H1 (cell line): ENCODE data around the gene RNF123. TPM values are rescaled to one million over a fixed set of nuclear protein-coding genes. Genes with fewer than 3 reads are reported as not detected.
A peak's percentile ranks its signal among the peaks of the same experiment; 100 is the strongest.

Experiments used
- CTCF ChIA-PET: fragments of 300-600 bp; sonication (Branson Sonifier 250); formaldehyde crosslinking; loops from one replicate; lab custom pipeline; 2021; ENCODE audit not compliant: partially characterized antibody; lab: Charles Lee
- POLR2A ChIA-PET: fragments of 300-600 bp; sonication (Branson Sonifier 250); formaldehyde crosslinking; loops from one replicate; lab custom pipeline; 2021; ENCODE audit warnings: inconsistent platforms; ENCODE audit not compliant: partially characterized antibody; lab: Charles Lee
- DNase-seq, 2 experiments: peaks; one replicate each; pipeline versions ENCODE4 v3.0.0 to v3.0.0-alpha.2; 2010 to 2022; ENCODE audit warnings: low spot score in 2 of 2, low read depth in 1 of 2, mixed read lengths in 1 of 2
- FAIRE-seq: peaks from 2 replicates; lab custom pipeline; 2011; peaks lifted over from hg19 to GRCh38; lab: Jason Lieb, UNC
- H2AFZ ChIP-seq: 2 replicates; pipeline ENCODE4 v1.8.1; 2012; ENCODE audit warnings: low read length, inconsistent platforms
- H2AK5ac ChIP-seq: 2 replicates; pipeline ENCODE4 v1.6.1; 2013; ENCODE audit warnings: low read depth, low read length
- H2BK120ac ChIP-seq: replicated peaks from 2 replicates; pipeline ENCODE3; 2013; ENCODE audit warnings: low read depth, low read length, inconsistent platforms
- H2BK12ac ChIP-seq: 2 replicates; pipeline ENCODE4 v1.6.1; 2013; ENCODE audit warnings: low read depth, low read length
- H2BK15ac ChIP-seq: 2 replicates; pipeline ENCODE4 v1.6.1; 2013; ENCODE audit warnings: low read length
- H2BK20ac ChIP-seq: 2 replicates; pipeline ENCODE4 v1.6.1; 2013; ENCODE audit warnings: low read length
- H2BK5ac ChIP-seq: 2 replicates; pipeline ENCODE4 v1.6.1; 2013; ENCODE audit warnings: low read depth, low read length
- H3K14ac ChIP-seq: 2 replicates; pipeline ENCODE4 v1.6.1; 2013; ENCODE audit warnings: inconsistent platforms; ENCODE audit not compliant: insufficient read length
- H3K18ac ChIP-seq: 2 replicates; pipeline ENCODE4 v1.6.1; 2013; ENCODE audit warnings: low read length; ENCODE audit errors: extremely low read depth
- H3K23ac ChIP-seq: 2 replicates; pipeline ENCODE4 v1.6.1; 2013; ENCODE audit warnings: inconsistent platforms; ENCODE audit not compliant: insufficient read length
- H3K23me2 ChIP-seq: 2 replicates; pipeline ENCODE4 v1.6.1; 2013; ENCODE audit warnings: low read depth, low read length
- H3K27ac ChIP-seq: 2 replicates; pipeline ENCODE4 v1.6.1; 2011; ENCODE audit warnings: low read depth, low read length, inconsistent platforms
- H3K27me3 ChIP-seq, 4 experiments: replicated peaks in 1 of 4; 1 replicate in 1 of 4; 2 replicates in 3 of 4; pipeline versions ENCODE4 v1.6.1 to v1.8.1; 2011 to 2013; ENCODE audit warnings: low read length in 3 of 4, mild to moderate bottlenecking in 3 of 4, inconsistent platforms in 2 of 4, mixed read lengths in 2 of 4, moderate library complexity in 1 of 4; ENCODE audit not compliant: control insufficient read depth in 3 of 4, insufficient read depth in 3 of 4; ENCODE audit errors: extremely low read depth in 1 of 4
- H3K36me3 ChIP-seq, 4 experiments: 2 replicates each; pipeline versions ENCODE4 v1.6.1 to v1.8.1; 2011 to 2013; ENCODE audit warnings: mild to moderate bottlenecking in 4 of 4, low read length in 3 of 4, moderate library complexity in 2 of 4, control low read depth in 1 of 4, inconsistent platforms in 1 of 4; ENCODE audit not compliant: insufficient read depth in 4 of 4, control insufficient read depth in 2 of 4
- H3K4ac ChIP-seq: replicated peaks from 2 replicates; pipeline ENCODE3; 2013; ENCODE audit warnings: low read length, low read depth, mixed read lengths, inconsistent platforms; ENCODE audit not compliant: insufficient read length
- H3K4me1 ChIP-seq, 4 experiments: replicated peaks in 1 of 4; 1 replicate in 1 of 4; 2 replicates in 3 of 4; pipeline versions ENCODE4 v1.6.1 to v1.8.1; 2011 to 2013; ENCODE audit warnings: low read length in 3 of 4, inconsistent platforms in 2 of 4, mixed read lengths in 1 of 4; ENCODE audit not compliant: insufficient read depth in 4 of 4, control insufficient read depth in 3 of 4
- H3K4me2 ChIP-seq, 2 experiments: 2 replicates each; pipeline versions ENCODE4 v1.6.1 to v1.8.1; 2011 to 2013; ENCODE audit warnings: low read depth in 2 of 2, low read length in 2 of 2, control low read depth in 1 of 2, inconsistent platforms in 1 of 2, mild to moderate bottlenecking in 1 of 2; ENCODE audit not compliant: insufficient read depth in 1 of 2
- H3K4me3 ChIP-seq, 4 experiments: fragments of 200-600, 300-600 bp in 1 of 4; sonication (generic), shearing (Covaris generic), sonication (Bioruptor Twin) in 1 of 4; 2 replicates each; pipeline versions ENCODE4 v1.5.1 to v1.8.1; 2011 to 2016; ENCODE audit warnings: low read length in 4 of 4, low read depth in 3 of 4, control low read depth in 2 of 4, inconsistent platforms in 2 of 4, mild to moderate bottlenecking in 2 of 4, mixed read lengths in 1 of 4, moderate library complexity in 1 of 4; ENCODE audit not compliant: insufficient read depth in 2 of 4; ENCODE audit errors: extremely low read depth in 1 of 4
- H3K56ac ChIP-seq: replicated peaks from 2 replicates; pipeline ENCODE3; 2013; ENCODE audit warnings: low read depth, mild to moderate bottlenecking, mixed read lengths, low read length, inconsistent platforms; ENCODE audit not compliant: insufficient read length
- H3K79me1 ChIP-seq: 2 replicates; pipeline ENCODE4 v1.6.1; 2013; ENCODE audit warnings: low read depth, low read length, control low read depth
- H3K79me2 ChIP-seq, 2 experiments: 2 replicates each; pipeline versions ENCODE4 v1.6.1 to v1.8.1; 2012 to 2013; ENCODE audit warnings: low read length in 2 of 2, mild to moderate bottlenecking in 2 of 2, inconsistent platforms in 1 of 2; ENCODE audit not compliant: insufficient read depth in 2 of 2, control insufficient read depth in 1 of 2
- H3K9ac ChIP-seq, 4 experiments: replicated peaks in 1 of 4; 1 replicate in 1 of 4; 2 replicates in 3 of 4; pipeline versions ENCODE4 v1.6.1 to v1.8.1; 2011 to 2013; ENCODE audit warnings: low read depth in 3 of 4, low read length in 3 of 4, control low read depth in 2 of 4, mild to moderate bottlenecking in 2 of 4, moderate library complexity in 2 of 4, inconsistent platforms in 1 of 4; ENCODE audit errors: extremely low read depth in 1 of 4
- H3K9me3 ChIP-seq, 2 experiments: 2 replicates each; pipeline versions ENCODE4 v1.6.1 to v1.8.1; 2012 to 2013; ENCODE audit warnings: mild to moderate bottlenecking in 2 of 2, moderate library complexity in 2 of 2, control low read depth in 1 of 2, inconsistent platforms in 1 of 2, low read depth in 1 of 2, low read length in 1 of 2, mixed read lengths in 1 of 2; ENCODE audit not compliant: insufficient read depth in 2 of 2
- H4K20me1 ChIP-seq, 2 experiments: replicated peaks in 1 of 2; 2 replicates each; pipeline versions ENCODE3 to v1.8.1; 2011 to 2013; ENCODE audit warnings: inconsistent platforms in 2 of 2, low read length in 2 of 2, mild to moderate bottlenecking in 1 of 2; ENCODE audit not compliant: insufficient read depth in 2 of 2, control insufficient read depth in 1 of 2
- H4K5ac ChIP-seq: 2 replicates; pipeline ENCODE4 v1.6.1; 2013; ENCODE audit warnings: low read length, low read depth, mixed read lengths, inconsistent platforms; ENCODE audit not compliant: insufficient read length
- H4K8ac ChIP-seq: 2 replicates; pipeline ENCODE4 v1.8.0; 2013; ENCODE audit warnings: mild to moderate bottlenecking, moderate library complexity, low read length, inconsistent platforms; ENCODE audit not compliant: insufficient read depth; ENCODE audit errors: extremely low read depth
- H4K91ac ChIP-seq: replicated peaks from 2 replicates; pipeline ENCODE3; 2013; ENCODE audit warnings: low read length, mixed read lengths, inconsistent platforms; ENCODE audit not compliant: insufficient read length
- TEAD4 ChIP-seq: IDR thresholded peaks from 2 replicates; pipeline ENCODE4 v1.6.1; 2012; ENCODE audit warnings: low read depth, low read length, inconsistent platforms, mixed read lengths
- WGBS, 2 experiments: shearing (Covaris generic) in 1 of 2; methylation state at CpG; one replicate each; pipeline versions ENCODE4 v1.1.6 to v1.1.7; 2013 to 2015; ENCODE audit warnings: low lambda C conversion rate in 2 of 2, mixed read lengths in 2 of 2, inconsistent platforms in 1 of 2, low coverage in 1 of 2, missing lambda C conversion rate in 1 of 2; ENCODE audit not compliant: insufficient replicate concordance in 2 of 2, insufficient coverage in 1 of 2, insufficient read length in 1 of 2; ENCODE audit errors: extremely low coverage in 1 of 2, missing lambda C conversion rate in 1 of 2; 5-methylcytosine and 5-hydroxymethylcytosine counted together
- polyA plus RNA-seq, 7 experiments: library from polyadenylated mRNA; depleted of rRNA in 3 of 7; stranded (reverse) in 5 of 7; unstranded in 2 of 7; fragments of >200 nt in 5 of 7; fragments of 200-250 nt in 2 of 7; gene quantifications; 1 replicate in 5 of 7; 2 replicates in 1 of 7; 4 replicates in 1 of 7; pipeline versions ENCODE4 v1.2.1 to v1.2.3, GENCODE V29; 2011 to 2013; ENCODE audit warnings: missing spikeins in 2 of 7, mixed read lengths in 2 of 7
- total RNA-seq: library from RNA; stranded (reverse); fragmentation: NEBNext Ultra II Directional; extraction: Animal tissue kit (Norgen Biotek cat#: 25700); gene quantifications from 2 replicates; pipeline ENCODE4 v1.2.1, GENCODE V29; 2021

RNF123 gene
- total and polyA plus RNA-seq, 2 of the 8 experiments (the other 6 are each of a cell fraction or from before 2014, with no cell fraction given), result 30.5 to 57.7 TPM

DNA sequence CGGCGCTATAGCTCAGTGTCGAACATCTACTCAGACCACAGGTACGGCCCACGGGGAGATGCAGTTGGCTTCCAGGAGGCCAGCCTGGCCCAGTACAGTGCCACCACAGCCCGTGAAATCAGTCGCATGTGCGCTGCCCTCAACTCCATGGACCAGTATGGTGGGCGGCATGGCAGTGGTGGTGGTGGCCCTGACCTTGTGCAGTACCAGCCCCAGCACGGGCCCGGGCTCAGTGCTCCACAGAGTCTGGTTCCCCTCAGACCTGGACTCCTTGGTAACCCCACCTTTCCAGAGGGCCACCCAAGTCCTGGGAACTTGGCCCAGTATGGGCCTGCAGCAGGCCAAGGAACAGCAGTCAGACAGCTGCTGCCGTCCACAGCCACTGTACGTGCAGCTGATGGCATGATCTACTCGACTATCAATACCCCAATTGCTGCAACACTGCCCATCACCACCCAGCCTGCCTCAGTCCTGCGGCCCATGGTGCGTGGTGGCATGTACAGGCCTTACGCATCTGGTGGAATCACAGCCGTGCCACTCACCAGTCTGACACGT is 33.5 kb upstream of the RNF123 start:
- Histone ChIP-seq H3K9ac (no peak overlapping the region), H2BK15ac (no peak overlapping the region), H4K91ac (no peak overlapping the region), H3K56ac (no peak overlapping the region), H2AFZ (no peak overlapping the region), H3K4me3 (no peak overlapping the region), H3K79me2 (no peaks in the 10 kb centered on the region), H2BK12ac (no peak overlapping the region), H3K79me1 (no peaks in the 10 kb centered on the region; the same call in 1 of the 2 replicates), H2AK5ac (no peak overlapping the region), H3K9me3 (no peaks in the 10 kb centered on the region), H4K20me1 (no peaks in the 10 kb centered on the region), H4K5ac (no peak overlapping the region), H3K27ac (no peak overlapping the region), H3K14ac (no peak overlapping the region), H2BK120ac (no peak overlapping the region), H3K4ac (no peak overlapping the region), H4K8ac (peak overlapping the region; percentile 22; the same call in 1 of the 2 replicates), H3K36me3 (no peaks in the 10 kb centered on the region), H2BK5ac (no peak overlapping the region), H3K23ac (no peak overlapping the region), H2BK20ac (no peak overlapping the region), H3K4me1 (no peaks in the 10 kb centered on the region), H3K23me2 (no peaks in the 10 kb centered on the region), H3K27me3 (no peaks in the 10 kb centered on the region), H3K18ac (no peak overlapping the region), H3K4me2 (no peak overlapping the region)
- FAIRE-seq (no peak), DNase-seq (no peak)
- POLR2A ChIA-PET, result no interaction called here
- no peak for TF ChIP-seq TEAD4
- 95% methylated on average over 19 of the region's 19 CpGs; no CpG with 5 or more reads in 1 of the 2 experiments for WGBS, 2 experiments
- CTCF ChIA-PET, result interaction anchor here (1.1 to 7.9 kb wide), 8 partner anchors 8 to 116 kb away, joined by 3 to 39 read pairs (median 4); no protein-coding TSS in a partner anchor
